ENCODE results near the gene CFAP46. TPM values are rescaled to one million over a fixed set of nuclear protein-coding genes. Genes with fewer than 3 reads are reported as not detected.

Gene CFAP46
- total and polyA plus RNA-seq, 10 of the 15 experiments (the other 5 are each of a cell fraction or from before 2014, with no cell fraction given): 0.01 to 0.18 (median 0.03) TPM; not detected in 7

- TF ChIP-seq ZNF592 (IDR thresholded peaks at IDR 0.05) (no peak), CEBPB (IDR thresholded peaks at IDR 0.05; ENCODE audit: borderline replicate concordance in 1 of 2, low read depth in 2 of 2, low read length in 2 of 2) (no peak)
These were observed 151.2 kb downstream of the CFAP46 start (continued) for GRCh38 chr10:132790934-132791829.

DNA sequence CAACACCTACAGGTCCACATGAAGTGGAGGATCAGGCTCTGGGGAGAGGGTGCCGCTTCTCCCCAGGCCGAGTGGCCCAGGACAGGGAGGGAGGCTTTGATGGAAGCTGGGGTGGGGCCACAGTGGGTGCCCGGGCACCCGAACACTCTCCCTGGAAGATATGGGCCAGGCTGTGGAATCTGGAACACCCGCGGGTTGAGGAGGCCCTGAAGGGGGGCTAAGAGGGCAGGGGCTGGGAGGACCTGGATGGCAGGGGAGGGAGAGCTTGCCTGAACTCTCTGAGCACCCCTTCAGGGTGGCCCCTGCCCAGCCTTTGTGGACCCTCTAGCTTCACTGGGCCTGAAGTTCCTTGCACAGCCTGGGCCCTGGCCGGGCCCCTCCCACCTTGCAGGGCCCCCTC is 151.9 kb downstream of the CFAP46 start:
- no peaks in the 10 kb centered on the region for H4K20me1 ChIP-seq (ENCODE audit: control insufficient read depth, insufficient read depth)
- CTCF ChIA-PET: no interaction called here
- no peaks in the 10 kb centered on the region for H3K79me2 ChIP-seq (ENCODE audit: control insufficient read depth, insufficient read depth, low read length)
- DNase-seq (ENCODE audit: low read depth, low spot score) (no peak), FAIRE-seq (no peak), ATAC-seq (no peak)
- in situ Hi-C loops (cut with MboI) (no loop called here), intact Hi-C loops (cut with micrococcal nuclease; ENCODE audit: unreplicated experiment) (no loop called here)
- H3K4me1 ChIP-seq (ENCODE audit: control insufficient read depth, insufficient read depth, low read length): no peaks in the 10 kb centered on the region
- H3K4me3 ChIP-seq: no peak overlapping the region
- no peak overlapping the region for H3K9ac ChIP-seq (ENCODE audit: control insufficient read depth, insufficient read depth, low read length)
- SMC1A ChIA-PET (ENCODE audit: uncharacterized antibody, unreplicated experiment): no interaction called here
- RAD21 ChIA-PET (ENCODE audit: unreplicated experiment): no interaction called here
- no TSS peak for BruUV-seq (replicated peaks)
- H3K4me2 ChIP-seq (ENCODE audit: control insufficient read depth, insufficient read depth): no peak overlapping the region
- POLR2A ChIA-PET: no interaction called here
- no peaks in the 10 kb centered on the region; the same call in 2 of the 3 replicates for H3K9me3 ChIP-seq (replicated peaks; ENCODE audit: control insufficient read depth, insufficient read depth, low read length)
- 0% methylated on average over 3 of the region's 7 CpGs for WGBS (ENCODE audit: insufficient coverage, insufficient replicate concordance, low lambda C conversion rate, missing lambda C conversion rate)
- H2AFZ ChIP-seq (ENCODE audit: control insufficient read depth, low read depth, low read length): no peak overlapping the region
- no peaks in the 10 kb centered on the region for H3K27me3 ChIP-seq (replicated peaks in 1 of 2; ENCODE audit: control insufficient read depth in 2 of 2, insufficient read depth in 2 of 2, low read length in 1 of 2)
- TF ChIP-seq NR2C1 (IDR thresholded peaks at IDR 0.05): no peak
- no peak for TF ChIP-seq NR2C2 (IDR thresholded peaks at IDR 0.05; ENCODE audit: borderline replicate concordance, control insufficient read depth, insufficient read length, low read depth)
- no peak for TF ChIP-seq NBN (IDR thresholded peaks at IDR 0.05)
- TF ChIP-seq CBFB (IDR thresholded peaks at IDR 0.05; ENCODE audit: low read depth): no peak
- TF ChIP-seq PAX8 (IDR thresholded peaks at IDR 0.05): no peak
- TF ChIP-seq ZSCAN29 (IDR thresholded peaks at IDR 0.05): no peak
- no peak for TF ChIP-seq IRF5 (IDR thresholded peaks at IDR 0.05; ENCODE audit: borderline replicate concordance)
- no peak for TF ChIP-seq NFIC (IDR thresholded peaks at IDR 0.05; ENCODE audit: low read depth, low read length)
- H3K27ac ChIP-seq (ENCODE audit: control insufficient read depth, insufficient read depth): no peak overlapping the region
- H3K36me3 ChIP-seq (ENCODE audit: control insufficient read depth in 2 of 2, insufficient read depth in 2 of 2, low read length in 1 of 2): no peaks in the 10 kb centered on the region
